ENCODE results near the gene PURA. TPM values are rescaled to one million over a fixed set of nuclear protein-coding genes. Genes with fewer than 3 reads are reported as not detected.

Gene PURA
- total RNA-seq, 1 experiment from 2014 or later = 3.6 TPM

- Histone ChIP-seq H3K4ac (ENCODE audit: low read depth, low read length) (no peak overlapping the region), H2BK12ac (ENCODE audit: insufficient read length, low read depth, low read length) (no peak overlapping the region), H3K23me2 (ENCODE audit: insufficient read length, low read depth, low read length, poor library complexity, severe bottlenecking) (peaks cover 27% of the 10 kb centered on the region), H3K14ac (ENCODE audit: insufficient read depth, low read length) (no peak overlapping the region), H2BK120ac (ENCODE audit: low read depth, low read length, poor library complexity, severe bottlenecking) (no peak overlapping the region), H3K27ac (ENCODE audit: insufficient read length, low read depth, low read length) (no peak overlapping the region), H3K18ac (ENCODE audit: insufficient read length, low read depth, low read length) (no peak overlapping the region), H3K56ac (ENCODE audit: insufficient read length, low read depth, low read length) (no peak overlapping the region), H2BK15ac (ENCODE audit: low read depth, low read length) (no peak overlapping the region), H4K20me1 (ENCODE audit: control insufficient read depth, insufficient read depth, insufficient read length) (no peaks in the 10 kb centered on the region), H3K9ac (ENCODE audit: extremely low read depth, insufficient read length, low read length) (no peak overlapping the region), H2BK5ac (ENCODE audit: insufficient read length, low read length) (no peak overlapping the region), H2BK20ac (ENCODE audit: low read depth, low read length, poor library complexity, severe bottlenecking) (no peak overlapping the region), H3K4me2 (ENCODE audit: insufficient read depth, insufficient read length, low read length) (peak overlapping the region; percentile 92), H3K79me1 (ENCODE audit: insufficient read depth, low read depth, low read length, poor library complexity, severe bottlenecking) (no peaks in the 10 kb centered on the region), H3K9me3 (ENCODE audit: control insufficient read depth, low read depth, low read length) (no peaks in the 10 kb centered on the region), H3K27me3 (ENCODE audit: insufficient read depth, low read length) (peaks cover 45% of the 10 kb centered on the region), H4K8ac (replicated peaks; ENCODE audit: insufficient read length, low read depth, low read length) (no peak overlapping the region), H2AFZ (ENCODE audit: low read length) (no peak overlapping the region), H4K91ac (ENCODE audit: insufficient read length, low read depth, low read length) (no peak overlapping the region), H3K4me1 (ENCODE audit: insufficient read depth, low read length) (peaks cover 5% of the 10 kb centered on the region; the same call in 1 of the 2 replicates), H3K23ac (ENCODE audit: insufficient read length, low read depth, low read length) (no peak overlapping the region), H2AK5ac (ENCODE audit: insufficient read length, low read length) (no peak overlapping the region), H4K5ac (ENCODE audit: insufficient read length, low read depth, low read length) (no peak overlapping the region), H3K79me2 (ENCODE audit: insufficient read depth, low read length) (no peaks in the 10 kb centered on the region), H3T11ph (ENCODE audit: low read length) (no peak overlapping the region)
- H3K9me3 Mint-ChIP-seq = no peaks in the 10 kb centered on the region; a peak in 1 of 5 replicates
- peaks cover 40 to 42% of the 10 kb centered on the region in 2 experiments for H3K4me1 Mint-ChIP-seq
- DNase-seq = peak; percentile 56
- H3K36me3 Mint-ChIP-seq (ENCODE audit: insufficient read depth in 1 of 3, low read depth in 3 of 3) = no peaks in the 10 kb centered on the region
- H3K4me3 Mint-ChIP-seq = peak overlapping the region; percentile 83 to 93
- TF ChIP-seq CTCF (conservative IDR thresholded peaks at IDR 0.05) = no peak
- no CpG with 5 or more reads among the region's 52 CpGs for WGBS (ENCODE audit: extremely low coverage, insufficient read length, low lambda C conversion rate)
- H3K27me3 Mint-ChIP-seq (ENCODE audit: low read depth) = peaks cover 92% of the 10 kb centered on the region
- peak overlapping the region in 2 of 3 experiments; percentile 28 to 38; a peak in 1 of 7 replicates for H3K27ac Mint-ChIP-seq
These were observed 5.6 kb upstream of the PURA start for GRCh38 chr5:140108093-140109017.
